NB4 (cell line): Measurements from ENCODE around the gene PRKG1.

Experiments
- MYC ChIP-seq: IDR thresholded peaks from 2 replicates; pipeline ENCODE4 v1.6.1; 2011; ENCODE audit warnings: low read depth, low read length
- POLR2A ChIP-seq: IDR thresholded peaks from 2 replicates; pipeline ENCODE4 v1.6.1; 2011; ENCODE audit warnings: mild to moderate bottlenecking; ENCODE audit not compliant: insufficient read length; ENCODE audit errors: extremely low read depth
- TF ChIP-seq, protein P1 (sequence below): IDR thresholded peaks from one replicate; pipeline ENCODE4 v1.5.1; 2012; ENCODE audit warnings: low read depth, low read length

DNA sequence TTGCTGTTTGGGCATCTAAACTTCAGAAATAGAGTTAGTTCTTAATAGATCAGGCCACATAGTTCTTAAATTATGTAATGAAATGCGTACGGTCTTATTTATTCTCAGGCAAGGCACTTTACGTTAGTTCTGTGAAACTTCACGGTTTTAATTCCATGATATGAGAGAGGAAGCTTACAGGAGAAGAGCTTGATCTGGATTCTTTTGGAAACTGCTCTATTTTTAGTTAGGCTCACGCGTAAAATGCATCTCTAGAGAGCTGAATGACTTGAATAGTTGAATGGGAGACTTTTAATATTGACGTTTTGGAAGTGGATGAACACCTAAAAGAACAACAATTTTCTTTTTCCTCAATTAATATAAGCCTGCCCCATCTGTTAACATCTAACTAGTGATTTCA lies 71.1 kb downstream of the PRKG1 start:
- TF ChIP-seq, protein P1, sequence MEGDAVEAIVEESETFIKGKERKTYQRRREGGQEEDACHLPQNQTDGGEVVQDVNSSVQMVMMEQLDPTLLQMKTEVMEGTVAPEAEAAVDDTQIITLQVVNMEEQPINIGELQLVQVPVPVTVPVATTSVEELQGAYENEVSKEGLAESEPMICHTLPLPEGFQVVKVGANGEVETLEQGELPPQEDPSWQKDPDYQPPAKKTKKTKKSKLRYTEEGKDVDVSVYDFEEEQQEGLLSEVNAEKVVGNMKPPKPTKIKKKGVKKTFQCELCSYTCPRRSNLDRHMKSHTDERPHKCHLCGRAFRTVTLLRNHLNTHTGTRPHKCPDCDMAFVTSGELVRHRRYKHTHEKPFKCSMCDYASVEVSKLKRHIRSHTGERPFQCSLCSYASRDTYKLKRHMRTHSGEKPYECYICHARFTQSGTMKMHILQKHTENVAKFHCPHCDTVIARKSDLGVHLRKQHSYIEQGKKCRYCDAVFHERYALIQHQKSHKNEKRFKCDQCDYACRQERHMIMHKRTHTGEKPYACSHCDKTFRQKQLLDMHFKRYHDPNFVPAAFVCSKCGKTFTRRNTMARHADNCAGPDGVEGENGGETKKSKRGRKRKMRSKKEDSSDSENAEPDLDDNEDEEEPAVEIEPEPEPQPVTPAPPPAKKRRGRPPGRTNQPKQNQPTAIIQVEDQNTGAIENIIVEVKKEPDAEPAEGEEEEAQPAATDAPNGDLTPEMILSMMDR = no peak
- TF ChIP-seq POLR2A = no peak
- no peak for TF ChIP-seq MYC
